H1 (cell line): ENCODE measurements around the gene PTPRF. TPM values are rescaled to one million over a fixed set of nuclear protein-coding genes. Genes with fewer than 3 reads are reported as not detected.

ENCODE experiments used
- CTCF ChIA-PET: fragments of 300-600 bp; sonication (Branson Sonifier 250); formaldehyde crosslinking; loops from one replicate; lab custom pipeline; 2021; ENCODE audit not compliant: partially characterized antibody; lab: Charles Lee
- POLR2A ChIA-PET: fragments of 300-600 bp; sonication (Branson Sonifier 250); formaldehyde crosslinking; loops from one replicate; lab custom pipeline; 2021; ENCODE audit warnings: inconsistent platforms; ENCODE audit not compliant: partially characterized antibody; lab: Charles Lee
- DNase-seq, 2 experiments: peaks; one replicate each; pipeline versions ENCODE4 v3.0.0 to v3.0.0-alpha.2; 2010 to 2022; ENCODE audit warnings: low spot score in 2 of 2, low read depth in 1 of 2, mixed read lengths in 1 of 2
- FAIRE-seq: peaks from 2 replicates; lab custom pipeline; 2011; peaks lifted over from hg19 to GRCh38; lab: Jason Lieb, UNC
- H2AFZ ChIP-seq: 2 replicates; pipeline ENCODE4 v1.8.1; 2012; ENCODE audit warnings: low read length, inconsistent platforms
- H2AK5ac ChIP-seq: 2 replicates; pipeline ENCODE4 v1.6.1; 2013; ENCODE audit warnings: low read depth, low read length
- H2BK120ac ChIP-seq: replicated peaks from 2 replicates; pipeline ENCODE3; 2013; ENCODE audit warnings: low read depth, low read length, inconsistent platforms
- H2BK12ac ChIP-seq: 2 replicates; pipeline ENCODE4 v1.6.1; 2013; ENCODE audit warnings: low read depth, low read length
- H2BK15ac ChIP-seq: 2 replicates; pipeline ENCODE4 v1.6.1; 2013; ENCODE audit warnings: low read length
- H2BK20ac ChIP-seq: 2 replicates; pipeline ENCODE4 v1.6.1; 2013; ENCODE audit warnings: low read length
- H2BK5ac ChIP-seq: 2 replicates; pipeline ENCODE4 v1.6.1; 2013; ENCODE audit warnings: low read depth, low read length
- H3K14ac ChIP-seq: 2 replicates; pipeline ENCODE4 v1.6.1; 2013; ENCODE audit warnings: inconsistent platforms; ENCODE audit not compliant: insufficient read length
- H3K18ac ChIP-seq: 2 replicates; pipeline ENCODE4 v1.6.1; 2013; ENCODE audit warnings: low read length; ENCODE audit errors: extremely low read depth
- H3K23ac ChIP-seq: 2 replicates; pipeline ENCODE4 v1.6.1; 2013; ENCODE audit warnings: inconsistent platforms; ENCODE audit not compliant: insufficient read length
- H3K23me2 ChIP-seq: 2 replicates; pipeline ENCODE4 v1.6.1; 2013; ENCODE audit warnings: low read depth, low read length
- H3K27ac ChIP-seq: 2 replicates; pipeline ENCODE4 v1.6.1; 2011; ENCODE audit warnings: low read depth, low read length, inconsistent platforms
- H3K27me3 ChIP-seq, 4 experiments: replicated peaks in 1 of 4; 1 replicate in 1 of 4; 2 replicates in 3 of 4; pipeline versions ENCODE4 v1.6.1 to v1.8.1; 2011 to 2013; ENCODE audit warnings: low read length in 3 of 4, mild to moderate bottlenecking in 3 of 4, inconsistent platforms in 2 of 4, mixed read lengths in 2 of 4, moderate library complexity in 1 of 4; ENCODE audit not compliant: control insufficient read depth in 3 of 4, insufficient read depth in 3 of 4; ENCODE audit errors: extremely low read depth in 1 of 4
- H3K36me3 ChIP-seq, 4 experiments: 2 replicates each; pipeline versions ENCODE4 v1.6.1 to v1.8.1; 2011 to 2013; ENCODE audit warnings: mild to moderate bottlenecking in 4 of 4, low read length in 3 of 4, moderate library complexity in 2 of 4, control low read depth in 1 of 4, inconsistent platforms in 1 of 4; ENCODE audit not compliant: insufficient read depth in 4 of 4, control insufficient read depth in 2 of 4
- H3K4ac ChIP-seq: replicated peaks from 2 replicates; pipeline ENCODE3; 2013; ENCODE audit warnings: low read length, low read depth, mixed read lengths, inconsistent platforms; ENCODE audit not compliant: insufficient read length
- H3K4me1 ChIP-seq, 4 experiments: replicated peaks in 1 of 4; 1 replicate in 1 of 4; 2 replicates in 3 of 4; pipeline versions ENCODE4 v1.6.1 to v1.8.1; 2011 to 2013; ENCODE audit warnings: low read length in 3 of 4, inconsistent platforms in 2 of 4, mixed read lengths in 1 of 4; ENCODE audit not compliant: insufficient read depth in 4 of 4, control insufficient read depth in 3 of 4
- H3K4me2 ChIP-seq, 2 experiments: 2 replicates each; pipeline versions ENCODE4 v1.6.1 to v1.8.1; 2011 to 2013; ENCODE audit warnings: low read depth in 2 of 2, low read length in 2 of 2, control low read depth in 1 of 2, inconsistent platforms in 1 of 2, mild to moderate bottlenecking in 1 of 2; ENCODE audit not compliant: insufficient read depth in 1 of 2
- H3K4me3 ChIP-seq, 4 experiments: fragments of 200-600, 300-600 bp in 1 of 4; sonication (generic), shearing (Covaris generic), sonication (Bioruptor Twin) in 1 of 4; 2 replicates each; pipeline versions ENCODE4 v1.5.1 to v1.8.1; 2011 to 2016; ENCODE audit warnings: low read length in 4 of 4, low read depth in 3 of 4, control low read depth in 2 of 4, inconsistent platforms in 2 of 4, mild to moderate bottlenecking in 2 of 4, mixed read lengths in 1 of 4, moderate library complexity in 1 of 4; ENCODE audit not compliant: insufficient read depth in 2 of 4; ENCODE audit errors: extremely low read depth in 1 of 4
- H3K56ac ChIP-seq: replicated peaks from 2 replicates; pipeline ENCODE3; 2013; ENCODE audit warnings: low read depth, mild to moderate bottlenecking, mixed read lengths, low read length, inconsistent platforms; ENCODE audit not compliant: insufficient read length
- H3K79me1 ChIP-seq: 2 replicates; pipeline ENCODE4 v1.6.1; 2013; ENCODE audit warnings: low read depth, low read length, control low read depth
- H3K79me2 ChIP-seq, 2 experiments: 2 replicates each; pipeline versions ENCODE4 v1.6.1 to v1.8.1; 2012 to 2013; ENCODE audit warnings: low read length in 2 of 2, mild to moderate bottlenecking in 2 of 2, inconsistent platforms in 1 of 2; ENCODE audit not compliant: insufficient read depth in 2 of 2, control insufficient read depth in 1 of 2
- H3K9ac ChIP-seq, 4 experiments: replicated peaks in 1 of 4; 1 replicate in 1 of 4; 2 replicates in 3 of 4; pipeline versions ENCODE4 v1.6.1 to v1.8.1; 2011 to 2013; ENCODE audit warnings: low read depth in 3 of 4, low read length in 3 of 4, control low read depth in 2 of 4, mild to moderate bottlenecking in 2 of 4, moderate library complexity in 2 of 4, inconsistent platforms in 1 of 4; ENCODE audit errors: extremely low read depth in 1 of 4
- H3K9me3 ChIP-seq, 2 experiments: 2 replicates each; pipeline versions ENCODE4 v1.6.1 to v1.8.1; 2012 to 2013; ENCODE audit warnings: mild to moderate bottlenecking in 2 of 2, moderate library complexity in 2 of 2, control low read depth in 1 of 2, inconsistent platforms in 1 of 2, low read depth in 1 of 2, low read length in 1 of 2, mixed read lengths in 1 of 2; ENCODE audit not compliant: insufficient read depth in 2 of 2
- H4K20me1 ChIP-seq, 2 experiments: replicated peaks in 1 of 2; 2 replicates each; pipeline versions ENCODE3 to v1.8.1; 2011 to 2013; ENCODE audit warnings: inconsistent platforms in 2 of 2, low read length in 2 of 2, mild to moderate bottlenecking in 1 of 2; ENCODE audit not compliant: insufficient read depth in 2 of 2, control insufficient read depth in 1 of 2
- H4K5ac ChIP-seq: 2 replicates; pipeline ENCODE4 v1.6.1; 2013; ENCODE audit warnings: low read length, low read depth, mixed read lengths, inconsistent platforms; ENCODE audit not compliant: insufficient read length
- H4K8ac ChIP-seq: 2 replicates; pipeline ENCODE4 v1.8.0; 2013; ENCODE audit warnings: mild to moderate bottlenecking, moderate library complexity, low read length, inconsistent platforms; ENCODE audit not compliant: insufficient read depth; ENCODE audit errors: extremely low read depth
- H4K91ac ChIP-seq: replicated peaks from 2 replicates; pipeline ENCODE3; 2013; ENCODE audit warnings: low read length, mixed read lengths, inconsistent platforms; ENCODE audit not compliant: insufficient read length
- TEAD4 ChIP-seq: IDR thresholded peaks from 2 replicates; pipeline ENCODE4 v1.6.1; 2012; ENCODE audit warnings: low read depth, low read length, inconsistent platforms, mixed read lengths
- WGBS, 2 experiments: shearing (Covaris generic) in 1 of 2; methylation state at CpG; one replicate each; pipeline versions ENCODE4 v1.1.6 to v1.1.7; 2013 to 2015; ENCODE audit warnings: low lambda C conversion rate in 2 of 2, mixed read lengths in 2 of 2, inconsistent platforms in 1 of 2, low coverage in 1 of 2, missing lambda C conversion rate in 1 of 2; ENCODE audit not compliant: insufficient replicate concordance in 2 of 2, insufficient coverage in 1 of 2, insufficient read length in 1 of 2; ENCODE audit errors: extremely low coverage in 1 of 2, missing lambda C conversion rate in 1 of 2; 5-methylcytosine and 5-hydroxymethylcytosine counted together
- polyA plus RNA-seq, 7 experiments: library from polyadenylated mRNA; depleted of rRNA in 3 of 7; stranded (reverse) in 5 of 7; unstranded in 2 of 7; fragments of >200 nt in 5 of 7; fragments of 200-250 nt in 2 of 7; gene quantifications; 1 replicate in 5 of 7; 2 replicates in 1 of 7; 4 replicates in 1 of 7; pipeline versions ENCODE4 v1.2.1 to v1.2.3, GENCODE V29; 2011 to 2013; ENCODE audit warnings: missing spikeins in 2 of 7, mixed read lengths in 2 of 7
- total RNA-seq: library from RNA; stranded (reverse); fragmentation: NEBNext Ultra II Directional; extraction: Animal tissue kit (Norgen Biotek cat#: 25700); gene quantifications from 2 replicates; pipeline ENCODE4 v1.2.1, GENCODE V29; 2021

PTPRF gene
- total and polyA plus RNA-seq, 2 of the 8 experiments (the other 6 are each of a cell fraction or from before 2014, with no cell fraction given), result 136 to 231 TPM

DNA sequence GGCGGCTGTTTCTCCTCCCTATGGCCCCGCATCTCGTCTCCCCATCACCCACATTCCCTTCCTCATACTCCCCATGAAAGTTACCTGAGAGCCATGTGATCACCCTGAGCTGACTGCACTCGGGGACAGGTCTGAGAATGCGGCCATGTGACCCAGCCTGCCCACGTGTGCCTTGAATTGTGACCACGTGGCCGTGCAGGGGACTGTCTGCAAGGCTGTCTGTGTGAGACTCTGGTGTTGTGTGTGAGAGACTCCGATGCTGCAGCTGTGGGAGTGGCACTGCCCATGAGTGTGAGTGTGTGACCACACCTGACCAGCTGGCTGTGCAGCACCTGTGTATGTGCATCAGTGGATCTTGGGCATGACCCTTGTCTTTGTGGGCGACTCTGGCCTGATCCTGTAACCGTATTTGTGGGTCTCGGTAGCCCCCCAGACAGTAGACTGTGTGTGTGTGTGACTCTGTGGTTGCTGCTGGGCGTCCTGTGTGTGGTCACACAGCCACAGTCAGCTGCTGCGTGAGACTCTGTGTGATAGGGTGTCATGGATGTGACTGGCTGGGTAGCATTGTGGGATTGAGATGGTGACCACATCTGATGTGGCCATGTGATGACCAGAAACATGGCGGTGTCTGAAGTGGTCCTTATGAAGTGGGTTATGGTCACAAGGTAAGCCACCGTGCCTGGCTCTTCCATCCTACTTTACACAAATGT lies 62.4 kb downstream of the PTPRF start:
- 82% methylated on average over 16 of the region's 16 CpGs; no CpG with 5 or more reads in 1 of the 2 experiments for whole genome bisulfite sequencing, 2 experiments
- FAIRE-seq, result no peak
- TF ChIP-seq TEAD4, result no peak

More for the DNA sequence above, 62.4 kb downstream of the PTPRF start:
- no peaks in the 10 kb centered on the region; the same call in 1 of the 2 replicates for H3K79me1 ChIP-seq
- H4K5ac ChIP-seq, result no peak overlapping the region
- no peak overlapping the region for H2BK15ac ChIP-seq
- no peak overlapping the region for H3K9ac ChIP-seq
- H3K4me2 ChIP-seq, result no peak overlapping the region
- no peak overlapping the region for H4K91ac ChIP-seq
- H2BK20ac ChIP-seq, result no peak overlapping the region
- H4K8ac ChIP-seq, result no peak overlapping the region
- no peak overlapping the region for H2BK120ac ChIP-seq
- H3K9me3 ChIP-seq, result no peaks in the 10 kb centered on the region
- H3K18ac ChIP-seq, result no peak overlapping the region
- ChIA-PET CTCF (interaction anchor here (1.2 to 2.0 kb wide), 3 partner anchors 12 to 23 kb away, joined by 4 to 6 read pairs (median 5); no protein-coding TSS in a partner anchor), POLR2A (interaction anchor here (1.3 kb wide), 1 partner anchor 44 kb away, joined by 3 read pairs; no protein-coding TSS in a partner anchor)
- no peak overlapping the region for H2BK12ac ChIP-seq
- H3K27me3 ChIP-seq, result no peaks in the 10 kb centered on the region
- no peak overlapping the region for H3K4ac ChIP-seq
- no peak for DNase-seq
- H3K14ac ChIP-seq, result no peak overlapping the region
- no peak overlapping the region for H3K4me3 ChIP-seq
- H3K23me2 ChIP-seq, result no peaks in the 10 kb centered on the region
- H3K4me1 ChIP-seq, result no peaks in the 10 kb centered on the region
- no peak overlapping the region for H3K27ac ChIP-seq
- H2AFZ ChIP-seq, result no peak overlapping the region
- H4K20me1 ChIP-seq, result peaks cover 6 to 29% of the 10 kb centered on the region in 2 experiments
- no peak overlapping the region for H3K56ac ChIP-seq
- H2BK5ac ChIP-seq, result peak overlapping the region; percentile 52; the same call in 1 of the 2 replicates
- H3K79me2 ChIP-seq, result no peaks in the 10 kb centered on the region
- peaks cover 18 to 44% (median 33%) of the 10 kb centered on the region in 4 experiments for H3K36me3 ChIP-seq
- H3K23ac ChIP-seq, result no peak overlapping the region
- H2AK5ac ChIP-seq, result no peak overlapping the region
